Central memory CD8-positive, alpha-beta T cell (primary cell): ENCODE results near the gene STK40.

ENCODE experiments used
- ATAC-seq: fragments of 150-1000 bp; cut with Tn5 transposase; replicated peaks from 2 replicates; pipeline ENCODE4 v1.10.0; 2022; ENCODE audit warnings: mild to moderate bottlenecking, moderate FRiP score, moderate number of reproducible peaks; ENCODE audit not compliant: poor library complexity, severe bottlenecking; ENCODE audit errors: extremely low read depth
- DNase-seq, 2 donors: peaks; one replicate each; pipeline ENCODE4 v3.0.0; 2021; ENCODE audit warnings: low spot score in 2 of 2
- H3K27ac Mint-ChIP-seq: one replicate; pipeline ENCODE4 v1.8.0; 2022; ENCODE audit warnings: low read depth, mild to moderate bottlenecking, moderate library complexity, mixed read lengths
- H3K27me3 Mint-ChIP-seq: one replicate; pipeline ENCODE4 v1.8.0; 2022; ENCODE audit warnings: mixed read lengths
- H3K36me3 Mint-ChIP-seq: one replicate; pipeline ENCODE4 v1.8.0; 2022; ENCODE audit warnings: mild to moderate bottlenecking, moderate library complexity, mixed read lengths; ENCODE audit not compliant: insufficient read depth
- H3K4me1 Mint-ChIP-seq: one replicate; pipeline ENCODE4 v1.8.0; 2022; ENCODE audit warnings: mixed read lengths
- H3K4me3 Mint-ChIP-seq: one replicate; pipeline ENCODE4 v1.8.0; 2022; ENCODE audit warnings: mild to moderate bottlenecking, moderate library complexity, mixed read lengths
- H3K9me3 Mint-ChIP-seq: one replicate; pipeline ENCODE4 v1.8.0; 2022; ENCODE audit warnings: mixed read lengths

The STK40 gene

GRCh38 chr1:36305915-36306209 is 79.9 kb downstream of the STK40 start:
- H3K27me3 Mint-ChIP-seq: no peaks in the 10 kb centered on the region
- H3K9me3 Mint-ChIP-seq: no peaks in the 10 kb centered on the region
- ATAC-seq (no peak), DNase-seq (no peak)
- H3K27ac Mint-ChIP-seq: peak overlapping the region; percentile 87
- H3K4me1 Mint-ChIP-seq: peaks cover 10% of the 10 kb centered on the region
- H3K36me3 Mint-ChIP-seq: peaks cover 35% of the 10 kb centered on the region
- H3K4me3 Mint-ChIP-seq: peak overlapping the region; percentile 91

GRCh38 chr1:36304970-36305914 is 80.5 kb downstream of the STK40 start:
- no peak for DNase-seq
- H3K4me1 Mint-ChIP-seq: peaks cover 5% of the 10 kb centered on the region

GRCh38 chr1:36304521-36304920 is 81.2 kb downstream of the STK40 start:
- ATAC-seq: no peak
- Mint-ChIP-seq H3K4me3 (no peak overlapping the region), H3K27ac (peak overlapping the region; percentile 46), H3K27me3 (no peaks in the 10 kb centered on the region), H3K36me3 (peaks cover 45% of the 10 kb centered on the region), H3K9me3 (no peaks in the 10 kb centered on the region), H3K4me1 (peaks cover 5% of the 10 kb centered on the region)
- DNase-seq: no peak

More at GRCh38 chr1:36304970-36305914, 80.5 kb downstream of the STK40 start:
- no peak for ATAC-seq
- Mint-ChIP-seq H3K4me3 (peak overlapping the region; percentile 91), H3K27ac (peak overlapping the region; percentile 46), H3K36me3 (peaks cover 40% of the 10 kb centered on the region), H3K27me3 (no peaks in the 10 kb centered on the region), H3K9me3 (no peaks in the 10 kb centered on the region)

- ATAC-seq: no peak
- Mint-ChIP-seq H3K4me1 (peaks cover 5% of the 10 kb centered on the region), H3K27ac (peak overlapping the region; percentile 86), H3K27me3 (no peaks in the 10 kb centered on the region), H3K4me3 (no peak overlapping the region), H3K9me3 (no peaks in the 10 kb centered on the region), H3K36me3 (peaks cover 51% of the 10 kb centered on the region)
- DNase-seq: no peak
Measured at GRCh38 chr1:36303650-36304360, 81.9 kb downstream of the STK40 start.

GRCh38 chr1:36303244-36303643 is 82.5 kb downstream of the STK40 start:
- Mint-ChIP-seq H3K4me1 (peaks cover 5% of the 10 kb centered on the region), H3K9me3 (no peaks in the 10 kb centered on the region), H3K27ac (peak overlapping the region; percentile 86), H3K36me3 (peaks cover 55% of the 10 kb centered on the region), H3K27me3 (no peaks in the 10 kb centered on the region), H3K4me3 (no peak overlapping the region)
- ATAC-seq (no peak), DNase-seq (no peak)

GRCh38 chr1:36301220-36301619 is 84.5 kb downstream of the STK40 start:
- DNase-seq (no peak), ATAC-seq (no peak)
- Mint-ChIP-seq H3K4me1 (no peaks in the 10 kb centered on the region), H3K4me3 (no peak overlapping the region), H3K27me3 (no peaks in the 10 kb centered on the region), H3K9me3 (no peaks in the 10 kb centered on the region), H3K27ac (no peak overlapping the region), H3K36me3 (peaks cover 65% of the 10 kb centered on the region)

- no peaks in the 10 kb centered on the region for H3K4me1 Mint-ChIP-seq
- no peaks in the 10 kb centered on the region for H3K27me3 Mint-ChIP-seq
- no peak for DNase-seq
- peaks cover 67% of the 10 kb centered on the region for H3K36me3 Mint-ChIP-seq
- H3K4me3 Mint-ChIP-seq: no peak overlapping the region
- no peak overlapping the region for H3K27ac Mint-ChIP-seq
- H3K9me3 Mint-ChIP-seq: no peaks in the 10 kb centered on the region
- ATAC-seq: no peak
Measured at GRCh38 chr1:36300526-36300925, 85.2 kb downstream of the STK40 start.

GRCh38 chr1:36298640-36299039 is 87.1 kb downstream of the STK40 start:
- Mint-ChIP-seq H3K27me3 (no peaks in the 10 kb centered on the region), H3K36me3 (peaks cover 71% of the 10 kb centered on the region), H3K4me3 (no peak overlapping the region), H3K27ac (no peak overlapping the region), H3K9me3 (no peaks in the 10 kb centered on the region), H3K4me1 (no peaks in the 10 kb centered on the region)
- ATAC-seq (no peak), DNase-seq (no peak)

GRCh38 chr1:36297062-36297461 is 88.7 kb downstream of the STK40 start:
- DNase-seq (no peak), ATAC-seq (no peak)
- no peaks in the 10 kb centered on the region for H3K9me3 Mint-ChIP-seq
- H3K4me1 Mint-ChIP-seq: no peaks in the 10 kb centered on the region
- H3K27ac Mint-ChIP-seq: no peak overlapping the region
- peaks cover 72% of the 10 kb centered on the region for H3K36me3 Mint-ChIP-seq
- H3K27me3 Mint-ChIP-seq: no peaks in the 10 kb centered on the region
- no peak overlapping the region for H3K4me3 Mint-ChIP-seq

- Mint-ChIP-seq H3K27ac (no peak overlapping the region), H3K27me3 (no peaks in the 10 kb centered on the region), H3K36me3 (peaks cover 74% of the 10 kb centered on the region), H3K9me3 (no peaks in the 10 kb centered on the region), H3K4me3 (no peak overlapping the region), H3K4me1 (no peaks in the 10 kb centered on the region)
- ATAC-seq (no peak), DNase-seq (no peak)
Measured at GRCh38 chr1:36295390-36295789, 90.3 kb downstream of the STK40 start.
